PC-3 (cell line): ENCODE results near the gene ANAPC2. TPM values are rescaled to one million over a fixed set of nuclear protein-coding genes. Genes with fewer than 3 reads are reported as not detected.

ENCODE experiments used
- ATAC-seq: fragments of 200-7000 bp; cut with Tn5 transposase; 2 replicates; pipeline ENCODE4 v1.9.1; 2020; ENCODE audit warnings: mild to moderate bottlenecking, moderate library complexity
- BruUV-seq: library from RNA; stranded (reverse); fragments of 400-500 nt; replicated peaks from 2 replicates; lab custom pipeline; 2021; lab: Mats Ljungman, UMichigan
- CTCF ChIA-PET: fragments of 300-600 bp; sonication (Branson Sonifier 250); formaldehyde crosslinking; loops from one replicate; lab custom pipeline; 2022; ENCODE audit warnings: antibody characterized with exemption; lab: Charles Lee
- POLR2A ChIA-PET: fragments of 300-600 bp; sonication (Branson Sonifier 250); formaldehyde crosslinking; loops from one replicate; lab custom pipeline; 2022; ENCODE audit warnings: antibody characterized with exemption; ENCODE audit not compliant: unreplicated experiment; lab: Charles Lee
- DNase-seq: peaks from one replicate; pipeline ENCODE4 v3.0.0-alpha.2; 2015
- H2AFZ ChIP-seq: fragments of 300-600 bp; sonication (generic); 2 replicates; pipeline ENCODE4 v1.6.0; 2016; ENCODE audit warnings: antibody characterized with exemption, low read length
- H3F3A ChIP-seq: fragments of 300-600 bp; sonication (generic); one replicate; pipeline ENCODE4 v1.6.0; 2017; ENCODE audit warnings: antibody characterized with exemption, low read length, control low read depth, mild to moderate bottlenecking; ENCODE audit not compliant: unreplicated experiment
- H3K27ac ChIP-seq: fragments of 300-600 bp; sonication (generic); 2 replicates; pipeline ENCODE4 v1.5.1; 2016; ENCODE audit warnings: mild to moderate bottlenecking, low read length
- H3K27me3 ChIP-seq: fragments of 300-600 bp; sonication (generic); 2 replicates; pipeline ENCODE4 v1.6.1; 2016; ENCODE audit warnings: low read length, mixed read lengths
- H3K36me3 ChIP-seq: fragments of 300-600 bp; sonication (generic); 2 replicates; pipeline ENCODE4 v1.6.1; 2016; ENCODE audit warnings: low read depth, mixed run types, low read length, mixed read lengths
- H3K4me1 ChIP-seq: fragments of 300-600 bp; sonication (generic); 2 replicates; pipeline ENCODE4 v1.5.1; 2016; ENCODE audit warnings: low read length; ENCODE audit not compliant: insufficient read depth
- H3K4me2 ChIP-seq: fragments of 300-600 bp; sonication (generic); 2 replicates; pipeline ENCODE4 v1.6.0; 2016; ENCODE audit warnings: low read length
- H3K4me3 ChIP-seq: fragments of 300-600 bp; sonication (generic); 2 replicates; pipeline ENCODE4 v1.5.1; 2016; ENCODE audit warnings: mild to moderate bottlenecking, low read length, mixed read lengths
- H3K79me2 ChIP-seq: fragments of 300-600 bp; sonication (generic); 2 replicates; pipeline ENCODE4 v1.6.1; 2017; ENCODE audit warnings: low read length, mixed read lengths
- H3K9ac ChIP-seq: fragments of 300-600 bp; sonication (generic); 2 replicates; pipeline ENCODE4 v1.6.0; 2016; ENCODE audit warnings: mild to moderate bottlenecking, low read length
- H3K9me2 ChIP-seq: fragments of 300-600 bp; sonication (generic); replicated peaks from 2 replicates; pipeline ENCODE4 v1.6.1; 2016; ENCODE audit warnings: mixed run types, low read length, mixed read lengths
- H3K9me3 ChIP-seq: fragments of 300-600 bp; sonication (generic); 2 replicates; pipeline ENCODE4 v1.6.1; 2016; ENCODE audit warnings: low read length, mixed read lengths
- H4K20me1 ChIP-seq: fragments of 300-600 bp; sonication (generic); 2 replicates; pipeline ENCODE4 v1.6.1; 2016; ENCODE audit warnings: low read length, mixed read lengths
- CTCF ChIP-seq: fragments of 300-600 bp; sonication (generic); conservative IDR thresholded peaks from 2 replicates; pipeline ENCODE4 v1.5.1; 2017; ENCODE audit warnings: antibody characterized with exemption, low read depth, mild to moderate bottlenecking, low read length
- EZH2 ChIP-seq: fragments of 300-600 bp; sonication (generic); IDR thresholded peaks from one replicate; pipeline ENCODE4 v1.6.1; 2017; ENCODE audit warnings: antibody characterized with exemption, mild to moderate bottlenecking, low read length; ENCODE audit not compliant: unreplicated experiment
- EZH2phosphoT487 ChIP-seq: fragments of 300-600 bp; sonication (generic); IDR thresholded peaks from 2 replicates; pipeline ENCODE4 v1.6.1; 2018; ENCODE audit warnings: mild to moderate bottlenecking, antibody characterized with exemption, low read length, borderline replicate concordance
- intact Hi-C: fragments of 100-400 bp; cut with micrococcal nuclease; formaldehyde crosslinking; loops from 2 replicates; pipeline ENCODE4 v1.9.0; 2023
- total RNA-seq: library from RNA; depleted of rRNA; stranded (reverse); fragments of >200 nt; gene quantifications from 2 replicates; pipeline ENCODE4 v1.2.3, GENCODE V29; 2014

ANAPC2 gene
- total RNA-seq, 1 experiment from 2014 or later: 21.6 TPM

GRCh38 chr9:137174722-137175293 lies 13.6 kb downstream of the ANAPC2 start:
- no peaks in the 10 kb centered on the region for H3K27me3 ChIP-seq
- no peak for ATAC-seq

GRCh38 chr9:137173796-137174664 lies 14.3 kb downstream of the ANAPC2 start:
- H3K27me3 ChIP-seq: no peaks in the 10 kb centered on the region
- H3K27ac ChIP-seq: no peak overlapping the region
- DNase-seq (no peak), ATAC-seq (no peak)
- no peak overlapping the region for H2AFZ ChIP-seq
- no peaks in the 10 kb centered on the region for H3K9me2 ChIP-seq
- H3K4me2 ChIP-seq: no peak overlapping the region
- POLR2A ChIA-PET: no interaction called here
- H3K36me3 ChIP-seq: no peaks in the 10 kb centered on the region
- H4K20me1 ChIP-seq: no peaks in the 10 kb centered on the region
- H3K4me1 ChIP-seq: no peaks in the 10 kb centered on the region
- no peak overlapping the region for H3K4me3 ChIP-seq
- intact Hi-C loops: no loop called here
- TF ChIP-seq EZH2phosphoT487 (no peak), CTCF (no peak), EZH2 (no peak)
- no peaks in the 10 kb centered on the region for H3K79me2 ChIP-seq
- H3K9me3 ChIP-seq: no peaks in the 10 kb centered on the region
- no peaks in the 10 kb centered on the region for H3F3A ChIP-seq
- CTCF ChIA-PET: no interaction called here
- no peak overlapping the region for H3K9ac ChIP-seq
- BruUV-seq: no TSS peak

More at GRCh38 chr9:137174722-137175293, 13.6 kb downstream of the ANAPC2 start:
- intact Hi-C loops: no loop called here
- Histone ChIP-seq H3K27ac (no peak overlapping the region), H4K20me1 (no peaks in the 10 kb centered on the region), H3K79me2 (no peaks in the 10 kb centered on the region), H3K4me1 (no peaks in the 10 kb centered on the region), H3K4me2 (no peak overlapping the region), H3K36me3 (no peaks in the 10 kb centered on the region), H3K9ac (no peak overlapping the region), H3K4me3 (no peak overlapping the region), H3K9me2 (no peaks in the 10 kb centered on the region), H2AFZ (no peak overlapping the region), H3K9me3 (no peaks in the 10 kb centered on the region), H3F3A (no peaks in the 10 kb centered on the region)
- CTCF ChIA-PET: no interaction called here
- POLR2A ChIA-PET: no interaction called here
- BruUV-seq: no TSS peak
- TF ChIP-seq EZH2: no peak
- no peak for TF ChIP-seq CTCF
- TF ChIP-seq EZH2phosphoT487: no peak
- DNase-seq: no peak
